NCI-H1694 treated with DMSO at 0.1 percent for 48 hours (cell line): ENCODE data around the gene TROAP.
A peak's percentile ranks its signal among the peaks of the same experiment; 100 is the strongest.

Experiments
- DNase-seq: peaks from one replicate; lab custom pipeline; 2025; lab: John Stamatoyannopoulos, UW

Gene TROAP

GRCh38 chr12:49342066-49342913 is 19.2 kb downstream of the TROAP start:
- DNase-seq, result peak; percentile 90

- DNase-seq, result no peak
Measured at GRCh38 chr12:49342914-49343731, 20.1 kb downstream of the TROAP start.

GRCh38 chr12:49344486-49345050 is 21.5 kb downstream of the TROAP start:
- DNase-seq, result no peak

- DNase-seq, result no peak
Measured at GRCh38 chr12:49345051-49345824, 22.2 kb downstream of the TROAP start.

GRCh38 chr12:49345825-49346658 is 23.0 kb downstream of the TROAP start:
- no peak for DNase-seq

- no peak for DNase-seq
Measured at GRCh38 chr12:49346659-49347310, 23.7 kb downstream of the TROAP start, which contains the start of gene DNAJC22. TSS of gene DNAJC22 (plus strand) at chr12:49346888. CDS start at chr12:49348873, 1,985 bp downstream.

GRCh38 chr12:49347311-49348193 is 24.5 kb downstream of the TROAP start:
- DNase-seq, result peak; percentile 31

- DNase-seq, result no peak
Measured at GRCh38 chr12:49348781-49349180, 25.7 kb downstream of the TROAP start.

- no peak for DNase-seq
Measured at GRCh38 chr12:49349266-49349665, 26.2 kb downstream of the TROAP start.

GRCh38 chr12:49352351-49352750 is 29.3 kb downstream of the TROAP start:
- no peak for DNase-seq

- no peak for DNase-seq
Measured at GRCh38 chr12:49355913-49356312, 32.9 kb downstream of the TROAP start.

GRCh38 chr12:49357103-49357678 is 34.1 kb downstream of the TROAP start:
- DNase-seq, result peak; percentile 21

- DNase-seq, result peak; percentile 68
Measured at GRCh38 chr12:49358483-49359141, 35.6 kb downstream of the TROAP start.

GRCh38 chr12:49359671-49360070 is 36.6 kb downstream of the TROAP start:
- DNase-seq, result no peak

- no peak for DNase-seq
Measured at GRCh38 chr12:49362077-49362476, 39.0 kb downstream of the TROAP start.

GRCh38 chr12:49364989-49365388 is 41.9 kb downstream of the TROAP start:
- no peak for DNase-seq

GRCh38 chr12:49365542-49365941 is 42.5 kb downstream of the TROAP start:
- DNase-seq, result no peak

- no peak for DNase-seq
Measured at GRCh38 chr12:49366096-49366651, 43.1 kb downstream of the TROAP start.
